Left renal cortex interstitium (tissue), 4 donors: ENCODE data around the gene CASP2. TPM values are rescaled to one million over a fixed set of nuclear protein-coding genes. Genes with fewer than 3 reads are reported as not detected.

Source experiments
- polyA plus RNA-seq, 4 donors: library from polyadenylated mRNA; unstranded; fragments of 120-200 nt; gene quantifications; one replicate each; pipeline ENCODE4 v1.2.1, GENCODE V29; 2013; ENCODE audit not compliant: insufficient read length in 4 of 4

CASP2 gene
- polyA plus RNA-seq, 4 donors: 42.5 to 61.9 (median 53.3) TPM

Other genes with a start within 250 kb of the CASP2 start
- gene OR6V1, start 236.0 kb upstream of the CASP2 start, polyA plus RNA-seq: not detected
- gene PIP, start 156.3 kb upstream of the CASP2 start, polyA plus RNA-seq: not detected
- not detected for gene TAS2R39, start 104.9 kb upstream of the CASP2 start, polyA plus RNA-seq
- gene TAS2R40, start 66.3 kb upstream of the CASP2 start, polyA plus RNA-seq: not detected
- gene GSTK1, start 24.9 kb upstream of the CASP2 start, polyA plus RNA-seq: 100 to 1,000 TPM; 194 to 231 (median 210) TPM
- gene TMEM139, start 3.4 kb upstream of the CASP2 start, polyA plus RNA-seq: 10 to 100 TPM; 53.2 to 74.8 (median 63.0) TPM
- under 1 TPM; 0.05 to 0.17 (median 0.14) TPM for gene CLCN1, start 27.8 kb downstream of the CASP2 start, polyA plus RNA-seq
- gene FAM131B, start 74.4 kb downstream of the CASP2 start, polyA plus RNA-seq: 1 to 10 TPM; 2.2 to 2.7 (median 2.4) TPM
- 100 to 1,000 TPM in 2 of 4 donors, 10 to 100 TPM in 2; 61.8 to 112 (median 96.6) TPM for gene ZYX, start 93.0 kb downstream of the CASP2 start, polyA plus RNA-seq
- 10 to 100 TPM; 16.3 to 20.4 (median 18.9) TPM for gene EPHA1, start 120.5 kb downstream of the CASP2 start, polyA plus RNA-seq
- gene TAS2R60, start 155.1 kb downstream of the CASP2 start, polyA plus RNA-seq: not detected
- not detected for gene TAS2R41, start 189.5 kb downstream of the CASP2 start, polyA plus RNA-seq